Measurements from ENCODE around the gene PDCD7.

Gene PDCD7

DNA sequence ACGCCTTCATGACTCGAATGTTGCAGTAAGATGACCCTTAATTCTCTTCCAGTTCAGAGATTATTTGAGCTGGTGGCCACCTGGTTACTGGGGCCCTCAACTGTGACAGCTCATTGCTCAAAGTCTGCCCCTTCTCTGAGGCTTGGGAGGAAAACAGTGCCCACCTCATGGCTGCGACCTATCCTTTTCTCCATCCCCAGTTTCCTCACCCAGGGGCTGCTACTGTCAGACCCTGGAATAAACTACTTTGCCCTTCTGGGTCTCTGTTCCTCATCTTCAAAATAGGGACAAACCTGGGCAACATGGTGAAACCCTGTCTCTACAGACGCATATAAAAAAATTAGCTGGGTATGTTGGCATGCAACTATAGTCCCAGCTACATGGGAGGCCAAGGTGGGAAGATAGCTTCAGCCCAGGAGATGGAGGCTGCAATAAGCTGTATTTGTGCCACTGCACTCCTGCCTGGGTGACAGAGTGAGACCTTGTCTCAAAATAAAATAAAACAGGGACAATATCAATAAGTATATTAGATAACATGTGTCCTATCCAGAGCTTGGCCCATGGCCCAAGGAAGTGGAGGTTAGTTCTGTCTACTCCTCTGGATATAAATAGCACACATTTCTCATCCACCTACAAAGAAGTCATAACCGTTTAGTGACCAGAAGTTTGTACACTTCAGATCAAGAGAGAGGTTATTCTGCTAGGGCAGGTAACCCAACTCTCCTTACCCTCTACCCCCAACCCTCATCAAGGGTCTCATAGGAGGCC lies 63.6 kb downstream of the PDCD7 start:
- no peak for DNase-seq

- DNase-seq = no peak
These were observed 64.4 kb downstream of the PDCD7 start for GRCh38 chr15:65069179-65069578.

DNA sequence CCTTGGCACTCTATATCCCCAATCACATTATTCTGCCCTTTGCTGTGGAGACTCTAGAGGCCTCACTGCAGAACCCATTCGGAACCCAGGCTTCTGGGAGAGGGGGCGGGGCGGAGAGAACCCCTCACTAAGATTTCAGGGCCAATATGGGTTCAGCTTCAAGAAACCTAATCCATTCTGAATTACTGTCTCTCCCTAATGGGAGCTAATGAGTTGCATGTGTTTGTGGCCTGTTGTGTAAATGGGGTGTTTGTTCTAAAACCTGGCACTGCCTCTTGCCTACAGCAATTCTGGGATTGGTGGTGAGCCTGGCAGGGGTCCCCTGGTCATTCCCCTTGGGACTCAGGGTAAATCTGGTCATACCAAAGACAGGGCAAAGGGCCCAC lies 65.2 kb downstream of the PDCD7 start:
- DNase-seq = no peak

- no peak for DNase-seq
These were observed 65.8 kb downstream of the PDCD7 start, which contains the start of gene RASL12 for GRCh38 chr15:65067645-65068402. TSS of gene RASL12 (minus strand) at chr15:65067991. CDS start at chr15:65067835, 156 bp downstream.
